Activated CD4-positive, alpha-beta T cell treated with anti-CD3 and anti-CD28 coated beads, Interleukin-10, Interleukin-2, amounts not matched to agents 100 ng/mL and 50 ng/mL, durations not matched to agents 16 hours and 8 hours (primary cell): ENCODE results near the gene RMND1.
"Not testable (repeated sequence)": the region's sequence is repeated elsewhere in the genome, so short reads cannot be mapped to it uniquely, and the experiment has no call there.

ENCODE experiments used
- DNase-seq: peaks from one replicate; pipeline ENCODE4 v3.0.0-alpha.2; 2020

The RMND1 gene, protein sequence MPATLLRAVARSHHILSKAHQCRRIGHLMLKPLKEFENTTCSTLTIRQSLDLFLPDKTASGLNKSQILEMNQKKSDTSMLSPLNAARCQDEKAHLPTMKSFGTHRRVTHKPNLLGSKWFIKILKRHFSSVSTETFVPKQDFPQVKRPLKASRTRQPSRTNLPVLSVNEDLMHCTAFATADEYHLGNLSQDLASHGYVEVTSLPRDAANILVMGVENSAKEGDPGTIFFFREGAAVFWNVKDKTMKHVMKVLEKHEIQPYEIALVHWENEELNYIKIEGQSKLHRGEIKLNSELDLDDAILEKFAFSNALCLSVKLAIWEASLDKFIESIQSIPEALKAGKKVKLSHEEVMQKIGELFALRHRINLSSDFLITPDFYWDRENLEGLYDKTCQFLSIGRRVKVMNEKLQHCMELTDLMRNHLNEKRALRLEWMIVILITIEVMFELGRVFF

DNA sequence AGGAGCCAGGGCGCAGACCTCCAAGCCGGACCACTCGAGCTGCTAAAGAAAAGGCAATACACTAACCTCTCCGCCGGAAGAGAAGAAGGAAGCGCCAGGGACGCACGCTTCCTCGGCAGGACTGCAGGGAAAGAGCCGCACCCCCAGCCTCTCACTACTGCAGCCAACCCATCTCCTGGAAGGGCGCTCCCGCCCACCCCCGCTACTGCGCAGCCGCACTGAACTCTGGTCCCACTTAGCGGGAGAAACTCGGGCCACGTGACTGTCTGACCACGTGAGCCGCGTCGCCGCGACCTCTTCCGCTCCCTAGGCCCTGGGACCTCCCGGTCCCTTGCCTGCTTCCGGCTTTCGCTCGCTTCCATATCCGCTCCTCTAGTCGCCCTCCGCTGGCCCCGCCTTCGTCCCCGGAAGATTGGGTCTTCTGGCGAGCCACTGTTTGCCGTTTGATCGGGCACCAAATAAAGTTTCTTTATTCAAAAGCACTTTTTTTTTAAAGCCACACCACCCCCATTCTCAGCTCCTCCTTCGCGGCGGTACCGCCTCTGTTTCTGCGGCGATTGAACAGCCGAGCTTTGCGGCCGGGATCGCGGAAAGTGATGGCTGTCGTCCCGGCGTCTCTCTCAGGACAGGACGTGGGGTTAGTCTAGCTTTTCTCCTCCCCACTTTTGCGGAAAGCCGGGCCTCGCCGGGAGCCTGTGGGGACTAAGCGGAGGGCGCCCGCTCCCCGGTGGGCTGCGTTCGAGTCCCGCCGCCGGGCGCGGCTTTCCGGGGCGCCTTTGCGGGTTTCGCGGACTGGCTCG, at the start of gene RMND1:
Gene RMND1, minus strand, starts transcription at position 177 of the 800 bp plus-strand sequence. CDS start 6,315 bp downstream, outside the sequence.
- peak; percentile 100 for DNase-seq

DNA sequence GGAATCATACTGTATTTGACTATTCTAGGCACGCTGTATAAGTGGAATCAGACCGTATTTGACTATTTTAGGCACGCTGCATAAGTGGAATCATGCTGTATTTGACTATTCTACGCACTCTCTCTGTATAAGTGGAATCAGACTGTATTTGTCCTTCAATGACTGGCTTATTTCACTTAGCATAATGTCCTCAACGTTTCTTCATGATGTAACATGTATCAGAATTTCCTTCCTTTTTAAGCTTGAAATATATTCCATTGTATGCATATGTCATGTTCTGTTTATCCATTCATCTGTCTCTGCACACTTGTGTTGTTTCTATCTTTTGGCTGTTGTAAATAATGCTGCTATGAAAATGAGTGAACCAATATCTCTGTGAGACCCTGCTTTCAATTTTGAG, 47.6 kb upstream of the RMND1 start:
- DNase-seq = no peak

DNA sequence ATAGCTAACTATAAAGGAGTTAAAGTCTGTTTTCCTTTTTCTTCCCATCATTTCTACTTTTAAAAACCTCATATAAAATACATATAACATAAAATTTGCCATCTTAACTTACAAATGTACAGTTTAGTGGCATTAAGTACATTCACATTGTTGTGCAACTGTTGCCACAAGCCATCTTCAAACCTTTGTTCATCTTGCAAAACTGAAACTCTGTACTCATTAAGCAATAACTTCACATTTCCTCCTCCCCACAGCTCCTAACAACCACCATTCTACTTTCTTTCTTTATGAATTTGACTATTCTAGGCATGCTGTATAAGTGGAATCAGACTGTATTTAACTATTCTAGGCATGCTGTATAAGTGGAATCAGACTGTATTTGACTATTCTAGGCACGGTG, 46.4 kb upstream of the RMND1 start:
- peak; percentile 68 for DNase-seq

DNA sequence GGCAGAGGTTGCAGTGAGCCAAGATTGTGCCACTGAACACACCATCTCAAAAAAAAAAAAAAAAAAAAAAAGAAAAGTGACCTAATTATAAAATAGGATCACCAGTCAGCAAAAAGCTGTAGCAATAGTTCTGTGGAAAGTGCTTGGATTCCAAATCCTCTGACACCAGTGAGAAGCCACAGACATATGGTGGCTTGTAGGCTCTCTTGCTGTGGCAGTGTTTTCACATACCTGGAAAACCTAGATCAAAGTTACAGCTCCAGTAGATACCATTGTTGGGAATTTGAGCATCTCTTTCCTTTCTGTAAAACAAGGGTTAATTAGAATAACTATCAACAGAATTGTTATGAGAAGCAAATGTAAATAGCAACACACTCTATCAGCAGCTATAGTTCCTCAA, 46.0 kb upstream of the RMND1 start:
- no peak for DNase-seq

DNA sequence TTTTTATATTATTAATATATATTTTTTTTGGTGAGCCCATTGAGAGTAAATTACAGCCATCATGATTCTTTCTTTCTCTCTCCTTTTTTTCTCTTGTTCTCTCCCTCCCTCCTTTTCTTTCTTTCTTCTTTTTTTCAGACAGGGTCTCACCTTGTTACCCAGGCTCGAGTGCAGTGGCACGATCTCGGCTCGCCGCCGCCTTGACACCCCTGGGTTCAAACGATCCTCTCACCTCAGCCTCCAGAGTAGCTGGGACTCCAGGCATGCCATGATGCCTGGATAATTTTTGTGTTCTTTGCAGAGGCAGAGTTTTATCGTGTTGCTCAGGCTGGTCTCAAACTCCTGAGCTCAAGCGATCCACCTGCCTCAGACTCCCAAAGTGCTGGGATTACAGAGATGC, 43.5 kb upstream of the RMND1 start:
- DNase-seq = no peak

DNA sequence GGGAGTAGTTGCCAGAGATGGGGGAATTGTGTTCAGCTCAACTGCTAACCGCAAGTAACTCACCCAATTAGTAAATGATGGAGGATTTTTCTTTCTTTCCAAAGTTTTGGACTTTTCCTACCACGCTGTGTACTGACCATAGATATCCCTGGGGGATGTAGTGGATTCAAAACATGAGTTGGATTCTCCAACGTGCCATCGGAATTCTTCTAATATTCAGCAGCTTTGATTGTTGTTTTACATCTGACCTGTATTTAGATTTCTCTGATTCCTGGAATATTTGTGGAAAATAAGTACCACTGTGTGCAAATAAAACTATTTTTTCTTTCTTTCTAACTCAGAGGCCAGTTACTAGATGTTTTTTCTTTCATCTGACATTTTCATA, 43.0 kb upstream of the RMND1 start:
- no peak for DNase-seq

DNA sequence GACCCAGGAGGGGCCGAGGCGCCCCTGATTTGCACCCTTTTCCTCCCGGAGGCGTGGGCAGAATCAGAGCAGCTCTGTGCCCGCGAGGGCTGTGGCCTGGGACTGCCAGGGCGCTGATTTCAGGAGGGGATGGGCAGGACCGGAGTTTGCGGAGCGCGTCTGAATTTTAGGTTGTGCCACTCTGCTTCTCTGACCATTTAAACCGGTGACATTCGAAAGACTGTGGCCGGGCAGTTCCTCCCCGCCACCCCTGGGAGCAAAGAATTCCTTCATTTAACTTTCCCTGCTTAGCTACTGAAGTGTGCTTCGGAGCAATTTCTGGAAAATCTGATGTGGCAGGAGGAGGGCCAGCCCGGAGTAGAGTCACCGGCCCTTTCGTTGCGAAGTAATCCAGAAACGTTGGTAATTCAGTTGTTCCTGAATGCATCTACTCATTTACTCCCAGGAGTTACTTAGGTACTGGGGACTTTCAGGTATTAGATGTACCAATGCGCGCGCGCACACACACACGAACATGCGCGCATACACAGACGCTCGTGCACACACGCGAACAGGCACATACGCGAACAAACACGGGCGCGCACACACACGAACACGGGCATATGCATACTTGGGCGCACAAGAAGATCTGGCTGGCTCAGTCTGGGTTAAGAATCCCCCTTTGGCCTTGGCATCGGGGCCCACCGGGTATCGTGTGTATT, 42.5 kb upstream of the RMND1 start:
- DNase-seq = peak; percentile 36

DNA sequence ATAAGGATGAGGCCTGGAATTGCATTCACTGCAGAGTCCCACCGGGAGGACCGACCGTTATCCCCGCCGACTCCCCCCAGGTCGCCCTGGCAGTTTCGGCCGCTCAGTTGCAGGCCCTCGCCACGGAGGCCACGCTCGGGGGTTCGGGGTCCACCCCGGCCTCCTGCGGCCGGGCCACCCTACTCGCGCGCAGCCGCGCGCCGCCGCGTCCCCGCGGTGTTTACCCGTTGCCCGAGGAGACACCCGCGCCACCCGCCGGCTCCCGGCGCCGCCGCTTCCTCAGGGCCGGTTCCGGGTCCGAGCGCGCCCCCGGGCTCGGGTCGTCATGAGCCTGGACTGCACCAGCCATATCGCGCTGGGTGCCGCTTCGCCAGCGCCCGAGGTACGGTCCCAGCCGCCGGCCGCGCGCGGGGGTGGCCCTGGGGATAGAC, 41.9 kb upstream of the RMND1 start, which contains the start of gene CCDC170:
Gene CCDC170, plus strand, starts transcription at position 214 of the 431 bp plus-strand sequence. Its CDS starts 112 bp downstream, at position 326.
- DNase-seq = no peak

DNA sequence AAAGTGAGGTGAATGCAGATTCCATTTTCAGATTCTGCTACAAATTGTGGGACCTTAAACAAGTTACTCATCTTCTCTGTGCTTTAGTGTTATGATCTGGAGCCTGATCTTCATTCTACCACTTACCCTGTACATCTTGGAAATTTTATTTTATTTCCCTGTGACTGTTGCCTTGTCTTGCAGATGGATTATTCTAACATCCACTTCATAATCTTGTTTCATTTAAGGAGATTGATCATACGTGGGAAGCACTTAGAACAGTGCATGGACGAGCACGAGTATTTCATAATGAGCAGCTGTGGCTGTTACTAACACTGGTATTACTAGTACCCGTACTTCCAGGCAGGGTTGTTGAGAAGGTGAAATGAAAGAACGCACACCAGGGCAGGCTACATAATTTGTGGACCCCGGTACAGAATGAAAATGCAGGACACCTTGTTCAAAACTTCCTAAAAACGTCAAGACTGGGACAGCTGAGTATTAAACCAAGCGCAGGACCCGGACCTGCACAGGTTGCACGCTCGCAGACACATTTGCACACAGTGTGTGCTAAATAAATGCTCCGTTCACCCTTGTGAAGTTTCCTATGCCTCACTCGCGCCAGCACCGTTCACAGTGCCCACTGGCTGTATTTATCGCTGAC, 41.4 kb upstream of the RMND1 start:
- no peak for DNase-seq

DNA sequence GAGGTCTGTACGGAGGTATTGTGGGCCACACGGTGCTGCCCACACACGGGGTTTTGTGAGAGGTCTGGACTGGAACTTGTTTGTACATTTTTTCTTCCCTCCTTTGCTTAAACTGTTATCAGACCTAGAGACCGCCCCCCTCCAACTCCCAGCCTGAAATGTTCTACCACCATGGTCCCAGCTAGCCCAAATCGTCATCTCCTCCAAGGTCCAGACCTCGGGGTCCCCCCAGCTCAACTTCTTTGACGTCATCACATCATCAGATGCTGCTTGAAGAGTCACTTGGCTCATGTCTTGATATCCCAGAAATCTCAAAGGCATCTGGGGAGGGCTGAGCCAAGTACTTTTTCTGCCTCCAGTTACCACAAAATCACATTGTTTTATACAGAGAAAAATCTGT, 39.1 kb upstream of the RMND1 start:
- no peak for DNase-seq

DNA sequence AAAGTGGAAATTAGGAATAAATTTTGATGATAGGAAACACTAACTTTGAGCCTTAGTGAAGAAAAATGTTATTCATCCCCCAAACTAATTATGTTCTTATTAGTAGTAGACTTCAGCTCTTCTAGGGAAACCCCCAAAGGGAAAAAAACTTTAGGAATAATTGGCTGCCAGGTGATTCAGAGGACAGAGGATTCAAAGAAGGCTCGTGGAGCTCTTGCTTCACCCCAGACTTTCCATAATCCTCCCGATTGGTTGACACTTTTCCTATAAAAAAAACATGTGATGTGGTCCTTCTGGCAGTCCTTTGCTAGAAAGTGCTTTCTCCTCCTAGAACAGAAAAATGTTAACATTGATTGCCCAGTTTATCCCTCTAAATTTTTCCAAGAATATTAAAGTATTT, 36.3 kb upstream of the RMND1 start:
- DNase-seq = no peak

DNA sequence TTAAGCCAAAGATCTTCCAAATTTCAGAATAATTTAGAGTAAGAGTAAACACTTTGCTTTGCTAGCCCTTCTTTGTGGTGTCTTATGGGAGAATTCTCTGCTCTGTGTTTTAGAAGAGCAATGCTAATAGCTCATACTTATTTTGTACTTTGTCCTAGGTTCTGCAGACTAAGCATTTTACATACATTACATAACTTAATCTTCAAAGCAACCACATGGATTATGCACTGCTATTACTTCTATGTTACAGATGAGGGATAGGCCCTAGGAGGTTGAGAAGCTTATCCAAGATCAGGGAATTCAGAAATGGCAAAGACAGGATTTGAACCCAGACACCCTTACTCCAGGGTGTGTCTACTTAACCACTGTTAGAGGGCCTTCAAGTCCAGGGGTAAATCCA, 32.1 kb upstream of the RMND1 start:
- no peak for DNase-seq

DNA sequence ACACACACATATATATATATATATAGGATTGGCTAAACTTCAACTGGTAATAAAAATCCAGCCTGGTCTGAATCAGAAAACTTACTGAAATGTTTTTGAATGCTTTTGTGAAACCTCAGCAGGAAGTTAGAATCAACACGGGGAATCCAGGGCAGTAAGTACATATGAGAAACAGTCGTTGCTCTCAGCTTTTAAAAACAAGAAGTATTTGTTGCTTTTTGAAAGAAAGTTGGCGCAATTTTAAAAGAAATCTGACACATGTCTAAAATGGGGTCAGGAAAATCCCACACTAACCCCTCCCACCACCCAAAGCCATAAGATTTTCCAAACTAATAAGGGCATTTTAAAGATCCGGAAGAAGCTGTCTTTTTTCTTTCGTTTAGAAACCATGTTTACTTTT, 30.4 kb upstream of the RMND1 start:
- peak; percentile 18 for DNase-seq

DNA sequence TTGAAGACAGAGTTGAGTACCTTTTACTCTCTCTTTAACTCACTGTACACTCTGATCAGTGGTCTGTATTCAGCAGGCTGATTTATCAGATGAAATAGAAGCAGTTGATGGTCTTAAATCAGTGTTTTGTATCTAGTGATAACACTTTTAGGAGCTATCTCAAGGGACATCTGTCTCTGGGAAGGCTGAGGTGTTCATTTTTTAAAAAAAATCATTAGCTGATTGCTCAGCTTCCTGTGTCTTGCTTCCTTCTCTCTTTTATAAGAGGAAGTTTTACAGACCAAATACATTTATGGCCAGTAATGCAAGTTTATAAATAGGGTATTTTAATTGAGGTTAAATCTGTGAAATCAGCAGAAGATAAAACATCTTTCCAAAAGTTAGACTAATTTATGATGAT, 29.9 kb upstream of the RMND1 start:
- no peak for DNase-seq

DNA sequence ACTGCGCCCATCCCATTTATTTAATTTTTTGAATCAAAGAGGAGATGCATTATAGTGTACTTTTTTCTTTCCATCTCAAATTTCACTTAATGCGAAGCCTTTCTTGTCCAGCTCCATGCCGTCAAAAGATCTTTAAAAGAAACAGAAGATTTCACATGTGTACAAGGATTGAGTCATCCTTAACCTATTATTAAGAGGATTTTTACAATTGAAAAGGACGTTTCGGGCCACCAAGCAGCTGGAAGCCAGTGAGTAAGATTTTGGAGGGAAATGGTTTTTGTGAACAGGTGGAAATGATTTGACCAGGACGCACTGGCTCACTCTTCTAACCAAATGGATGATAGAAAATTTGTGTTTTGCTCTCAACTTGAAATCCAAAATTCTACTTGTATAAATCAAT, 26.7 kb upstream of the RMND1 start:
- no peak for DNase-seq

DNA sequence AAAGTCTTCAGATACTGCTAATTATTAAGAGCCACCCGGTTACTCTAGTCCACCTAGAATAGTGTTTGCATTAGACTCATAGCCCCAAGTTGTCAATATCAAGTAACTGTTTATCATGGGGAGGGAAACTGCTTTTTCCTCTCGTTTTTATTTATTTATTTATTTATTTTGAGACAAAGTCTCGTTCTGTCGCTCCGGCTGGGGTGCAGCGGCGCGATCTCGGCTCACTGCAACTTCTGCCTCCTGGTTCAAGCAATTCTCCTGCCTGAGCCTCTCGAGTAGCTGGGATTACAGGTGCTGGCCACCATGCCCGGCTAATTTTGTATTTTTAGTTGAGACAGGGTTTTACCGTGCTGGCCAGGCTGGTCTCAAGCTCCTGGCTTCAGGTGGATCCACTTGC, 25.8 kb upstream of the RMND1 start:
- DNase-seq = no peak

DNA sequence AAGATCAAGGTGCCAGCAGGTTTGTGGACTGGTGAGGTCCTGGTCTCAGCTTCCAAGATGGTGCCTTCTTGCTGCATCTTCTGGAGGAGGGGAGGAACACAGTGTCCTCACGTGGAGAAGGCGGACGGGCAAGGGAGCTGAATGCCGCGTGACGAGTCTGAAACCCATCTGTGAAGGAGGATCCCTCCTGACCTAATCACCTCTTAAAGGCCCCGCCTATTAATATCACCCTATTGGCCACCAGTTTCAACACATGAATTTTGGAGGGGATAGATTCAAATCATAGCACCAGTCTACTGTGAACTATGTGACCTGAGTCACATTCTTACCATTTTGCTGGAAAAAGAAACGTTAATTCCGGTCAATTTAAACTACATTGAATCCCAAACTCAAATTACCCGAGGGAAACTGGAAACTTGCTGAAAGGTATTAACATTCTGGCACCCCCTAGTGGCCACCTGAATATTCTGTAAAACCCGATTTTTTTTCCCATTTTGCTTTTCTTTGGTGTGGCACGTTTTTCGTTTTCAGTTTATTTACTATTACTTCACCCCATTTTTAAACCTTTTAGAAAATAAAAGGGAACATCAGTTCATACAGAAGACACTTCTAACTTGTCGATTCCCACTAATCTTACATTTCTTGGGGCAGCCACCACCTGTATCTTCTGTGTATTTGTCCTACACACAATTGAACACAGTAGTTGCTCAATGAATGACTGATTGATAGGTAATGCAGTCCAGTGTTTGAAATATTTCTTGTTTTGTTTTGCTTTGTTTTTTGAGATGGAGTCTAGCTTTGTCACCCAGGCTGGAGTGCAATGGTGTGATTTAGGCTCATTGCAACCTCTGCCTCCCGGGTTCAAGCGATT, 24.0 kb upstream of the RMND1 start:
- DNase-seq = peak; percentile 51

DNA sequence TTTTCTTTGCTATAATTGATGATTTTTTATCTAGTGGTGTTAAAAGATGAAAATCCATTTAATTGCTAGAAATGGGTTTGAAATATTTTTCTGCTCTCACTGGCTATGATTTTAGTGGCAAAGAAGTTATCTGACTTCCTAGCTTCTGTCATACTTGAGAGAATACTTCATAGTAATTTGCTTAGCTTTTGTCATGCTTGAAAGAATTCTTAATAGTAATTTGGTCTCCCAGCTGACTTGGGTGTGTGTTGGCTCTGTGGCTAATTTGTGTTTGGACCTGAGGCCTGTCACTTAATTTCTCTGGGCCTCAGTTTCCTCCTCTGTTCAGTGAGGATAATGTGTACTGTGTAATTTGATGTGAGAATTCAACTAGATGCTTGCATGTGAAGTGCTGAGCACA, 12.8 kb upstream of the RMND1 start:
- no peak for DNase-seq

DNA sequence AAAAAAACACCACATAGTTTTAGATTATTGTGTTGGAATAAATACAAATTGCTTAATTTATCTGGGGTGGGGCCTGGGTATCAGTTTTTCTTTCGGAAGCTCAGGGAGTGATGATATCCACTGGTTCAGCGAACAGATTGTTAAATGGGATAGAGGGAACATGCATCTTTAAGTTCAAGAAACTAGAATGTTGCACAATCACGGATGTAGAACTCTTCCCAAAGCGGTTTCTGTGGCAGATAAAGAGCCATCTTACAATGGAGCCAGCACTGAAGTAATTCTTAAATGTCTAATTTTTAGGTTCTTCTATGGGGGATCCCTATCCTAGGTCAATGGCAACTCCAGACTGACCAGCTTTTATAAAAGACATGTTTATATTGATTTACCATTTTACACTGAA, 9.7 kb upstream of the RMND1 start:
- no peak for DNase-seq

DNA sequence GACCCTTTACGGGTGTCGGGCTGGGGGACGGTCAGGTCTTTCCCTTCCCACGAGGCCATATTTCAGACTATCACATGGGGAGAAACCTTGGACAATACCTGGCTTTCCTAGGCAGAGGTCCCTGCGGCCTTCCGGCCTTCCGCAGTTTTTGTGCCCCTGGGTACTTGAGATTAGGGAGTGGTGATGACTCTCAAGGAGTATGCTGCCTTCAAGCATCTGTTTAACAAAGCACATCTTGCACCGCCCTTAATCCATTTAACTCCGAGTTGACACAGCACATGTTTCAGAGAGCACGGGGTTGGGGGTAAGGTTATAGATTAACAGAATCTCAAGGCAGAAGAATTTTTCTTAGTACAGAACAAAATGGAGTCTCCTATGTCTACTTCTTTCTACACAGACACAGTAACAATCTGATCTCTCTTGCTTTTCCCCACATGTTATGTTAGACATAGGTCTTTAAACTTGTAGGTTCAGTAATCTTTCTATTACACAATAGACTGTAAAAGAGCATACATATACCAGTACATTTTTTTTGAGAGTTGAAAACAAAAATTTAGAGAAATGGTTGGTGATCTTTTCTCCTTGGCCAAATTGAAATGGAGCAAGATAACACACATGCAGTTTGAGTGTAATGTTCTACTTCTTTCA, 3.9 kb upstream of the RMND1 start:
- not testable (repeated sequence) for DNase-seq

DNA sequence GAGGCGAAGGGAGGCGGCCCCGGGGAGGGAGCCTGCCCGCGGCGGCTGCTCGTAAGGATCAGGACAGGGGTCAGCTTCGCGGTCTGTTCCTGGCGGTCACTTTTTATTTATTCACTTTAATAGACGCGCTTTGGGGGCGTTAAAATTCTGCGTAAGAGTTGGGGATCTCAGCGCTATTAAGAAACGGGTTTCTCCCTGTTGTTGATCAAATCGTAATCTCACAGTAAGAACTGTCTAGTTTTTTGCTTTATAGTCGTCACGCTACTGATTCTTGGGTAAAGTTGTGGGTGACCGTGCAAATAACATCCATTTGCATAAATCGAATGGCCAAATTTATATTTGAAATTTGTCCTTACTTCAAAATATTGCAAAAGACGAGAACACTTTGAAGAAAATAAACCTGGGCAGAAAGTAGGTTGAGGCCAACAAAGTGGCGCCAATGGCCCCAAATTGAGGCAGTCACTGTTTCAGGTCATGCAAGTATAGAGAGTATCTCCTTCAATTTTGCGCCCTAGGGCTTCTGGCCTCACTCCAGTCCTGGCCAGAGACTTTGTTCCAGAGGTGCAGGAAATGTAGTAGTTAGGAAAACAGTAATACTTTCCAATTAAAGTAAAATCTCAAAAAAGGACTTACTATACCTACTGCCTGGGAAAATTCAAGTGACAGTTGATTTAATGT, 963 bp upstream of the RMND1 start:
- peak; percentile 14 for DNase-seq
